Heart left ventricle (tissue), 13 donors: ENCODE data around the gene CCDC71L.

Source experiments
- CTCF ChIP-seq, 12 donors: fragments of 200-600 bp; sonication (generic) in 4 of 12; IDR thresholded peaks; one replicate each; pipeline versions ENCODE4 v1.5.0 to v1.8.0; 2018 to 2022; ENCODE audit warnings: antibody characterized with exemption in 12 of 12, mild to moderate bottlenecking in 5 of 12
- POLR2A ChIP-seq, 2 donors: fragments of 450-650 bp; IDR thresholded peaks; one replicate each; pipeline ENCODE4 v1.6.1; 2017; ENCODE audit warnings: antibody characterized with exemption in 2 of 2, mild to moderate bottlenecking in 2 of 2, moderate library complexity in 2 of 2
- donor health status: ischemic (EF 13 %, LVEDD 7.1; RV severe dilation, severe dysfunction).
- donor health status: DM: no; HTN: yes; CAD: no.
- donor health status: DM: no; HTN: no; CAD: no.
- donor health status: ischemic (EF 25% LVEDD 6.9; RV normal size, moderate dysfunction).
- donor health status: ischemic (EF 25% LVEDD 5.7; RV mildly dilated, moderate dysfunction).
- donor health status: ischemic (EF 35%, LVEDD 5.7; RV mildly dilated, moderate dysfunction).
- donor health status: nonischemic (EF 11% LVEDD 7.7; RV severe dilation, severe dysfunction).
- donor health status: DM: yes; HTN: yes; CAD: no.
- donor health status: PGD.
- donor health status: ischemic (EF 29% LVEDD 5.4; RV normal size, mild dysfunction).
- donor health status: nonischemic (EF 23%, LVEDD 6.1; RV moderate dilation, normal function).

- TF ChIP-seq CTCF (IDR thresholded peaks at IDR 0.05) (no peak), POLR2A (IDR thresholded peaks at IDR 0.05) (no peak)
These were observed 40.9 kb downstream of the CCDC71L start for GRCh38 chr7:106620034-106620433.
